GM21360 (cell line): ENCODE measurements around the gene SLC25A4.
"Not testable (repeated sequence)": the region's sequence is repeated elsewhere in the genome, so short reads cannot be mapped to it uniquely, and the experiment has no call there.

Experiments used
- ATAC-seq: cut with Tn5 transposase; IDR thresholded peaks from one replicate; pipeline ENCODE4 v1.9.1; 2021; ENCODE audit warnings: mild to moderate bottlenecking, moderate library complexity; ENCODE audit not compliant: unreplicated experiment

SLC25A4 gene

GRCh38 chr4:185171373-185172071, 28.5 kb downstream of the SLC25A4 start:
- peak; percentile 82 for ATAC-seq

GRCh38 chr4:185179488-185179887, 36.4 kb downstream of the SLC25A4 start:
- no peak for ATAC-seq

GRCh38 chr4:185182239-185182638, 39.2 kb downstream of the SLC25A4 start:
- ATAC-seq: no peak

GRCh38 chr4:185183622-185184281, 40.7 kb downstream of the SLC25A4 start:
- no peak for ATAC-seq

GRCh38 chr4:185186769-185187168, 43.7 kb downstream of the SLC25A4 start:
- no peak for ATAC-seq

GRCh38 chr4:185189606-185190305, 46.7 kb downstream of the SLC25A4 start:
- ATAC-seq: no peak

GRCh38 chr4:185190306-185190856, 47.3 kb downstream of the SLC25A4 start:
- ATAC-seq: no peak

GRCh38 chr4:185192059-185192458, 49.0 kb downstream of the SLC25A4 start:
- ATAC-seq: peak; percentile 87

- ATAC-seq: no peak
Observed at GRCh38 chr4:185194924-185195888, 52.1 kb downstream of the SLC25A4 start.

- ATAC-seq: no peak
Observed at GRCh38 chr4:185196437-185196836, 53.4 kb downstream of the SLC25A4 start.

- ATAC-seq: not testable (repeated sequence)
Observed at GRCh38 chr4:185198189-185198588, 55.1 kb downstream of the SLC25A4 start.
